IPS-15b (cell line): ENCODE results near the gene CALN1.
"Not testable (repeated sequence)": the region's sequence is repeated elsewhere in the genome, so short reads cannot be mapped to it uniquely, and the experiment has no call there.

Experiments
- H3K27me3 ChIP-seq: one replicate; pipeline ENCODE4 v1.6.1; 2013; ENCODE audit warnings: low read length; ENCODE audit not compliant: control insufficient read depth, insufficient read depth
- H3K36me3 ChIP-seq: one replicate; pipeline ENCODE4 v1.6.1; 2013; ENCODE audit warnings: low read length; ENCODE audit not compliant: control insufficient read depth, insufficient read depth
- H3K4me1 ChIP-seq: one replicate; pipeline ENCODE4 v1.6.1; 2013; ENCODE audit warnings: mild to moderate bottlenecking, low read length; ENCODE audit not compliant: control insufficient read depth, insufficient read depth
- H3K4me3 ChIP-seq: one replicate; pipeline ENCODE4 v1.5.1; 2013; ENCODE audit warnings: low read depth, low read length
- H3K9ac ChIP-seq: one replicate; pipeline ENCODE4 v1.6.1; 2013; ENCODE audit warnings: low read depth, mild to moderate bottlenecking, low read length
- H3K9me3 ChIP-seq: one replicate; pipeline ENCODE4 v1.6.1; 2013; ENCODE audit warnings: mild to moderate bottlenecking, low read length; ENCODE audit not compliant: control insufficient read depth, insufficient read depth

Gene CALN1

GRCh38 chr7:71935674-71936073 is 476.5 kb downstream of the CALN1 start:
- Histone ChIP-seq H3K27me3 (no peaks in the 10 kb centered on the region), H3K4me1 (no peaks in the 10 kb centered on the region), H3K9ac (no peak overlapping the region), H3K9me3 (no peaks in the 10 kb centered on the region), H3K36me3 (no peaks in the 10 kb centered on the region), H3K4me3 (no peak overlapping the region)

- no peak overlapping the region for H3K9ac ChIP-seq
- H3K4me3 ChIP-seq = no peak overlapping the region
- no peaks in the 10 kb centered on the region for H3K27me3 ChIP-seq
- H3K4me1 ChIP-seq = no peaks in the 10 kb centered on the region
- no peaks in the 10 kb centered on the region for H3K9me3 ChIP-seq
- H3K36me3 ChIP-seq = no peaks in the 10 kb centered on the region
Measured at GRCh38 chr7:71933426-71933825, 478.7 kb downstream of the CALN1 start.

GRCh38 chr7:71925663-71926062 is 486.5 kb downstream of the CALN1 start:
- Histone ChIP-seq H3K36me3 (no peaks in the 10 kb centered on the region), H3K4me1 (no peaks in the 10 kb centered on the region), H3K27me3 (no peaks in the 10 kb centered on the region), H3K9ac (no peak overlapping the region), H3K4me3 (no peak overlapping the region), H3K9me3 (no peaks in the 10 kb centered on the region)

GRCh38 chr7:71914204-71914603 is 497.9 kb downstream of the CALN1 start:
- H3K36me3 ChIP-seq, H3K9ac ChIP-seq, H3K27me3 ChIP-seq, H3K4me1 ChIP-seq, H3K9me3 ChIP-seq, H3K4me3 ChIP-seq: not testable (repeated sequence)

- Histone ChIP-seq H3K27me3 (no peaks in the 10 kb centered on the region), H3K4me1 (no peaks in the 10 kb centered on the region), H3K9ac (no peak overlapping the region), H3K36me3 (no peaks in the 10 kb centered on the region), H3K4me3 (no peak overlapping the region), H3K9me3 (no peaks in the 10 kb centered on the region)
Measured at GRCh38 chr7:71912476-71912875, 499.7 kb downstream of the CALN1 start.

- Histone ChIP-seq H3K4me1 (no peaks in the 10 kb centered on the region), H3K36me3 (no peaks in the 10 kb centered on the region), H3K4me3 (no peak overlapping the region), H3K9me3 (no peaks in the 10 kb centered on the region), H3K9ac (no peak overlapping the region), H3K27me3 (no peaks in the 10 kb centered on the region)
Measured at GRCh38 chr7:71911051-71911450, 501.1 kb downstream of the CALN1 start.

GRCh38 chr7:71905821-71906220 is 506.3 kb downstream of the CALN1 start:
- no peaks in the 10 kb centered on the region for H3K4me1 ChIP-seq
- no peaks in the 10 kb centered on the region for H3K36me3 ChIP-seq
- no peak overlapping the region for H3K4me3 ChIP-seq
- H3K9ac ChIP-seq = no peak overlapping the region
- no peaks in the 10 kb centered on the region for H3K27me3 ChIP-seq
- no peaks in the 10 kb centered on the region for H3K9me3 ChIP-seq

GRCh38 chr7:71904484-71904883 is 507.7 kb downstream of the CALN1 start:
- Histone ChIP-seq H3K9ac (no peak overlapping the region), H3K36me3 (no peaks in the 10 kb centered on the region), H3K4me3 (no peak overlapping the region), H3K27me3 (no peaks in the 10 kb centered on the region), H3K4me1 (no peaks in the 10 kb centered on the region), H3K9me3 (no peaks in the 10 kb centered on the region)

GRCh38 chr7:71900556-71900955 is 511.6 kb downstream of the CALN1 start:
- no peaks in the 10 kb centered on the region for H3K4me1 ChIP-seq
- H3K9me3 ChIP-seq = no peaks in the 10 kb centered on the region
- no peak overlapping the region for H3K9ac ChIP-seq
- no peaks in the 10 kb centered on the region for H3K36me3 ChIP-seq
- no peak overlapping the region for H3K4me3 ChIP-seq
- H3K27me3 ChIP-seq = no peaks in the 10 kb centered on the region

- Histone ChIP-seq H3K27me3 (no peaks in the 10 kb centered on the region), H3K9ac (peak overlapping the region; percentile 5), H3K36me3 (no peaks in the 10 kb centered on the region), H3K9me3 (no peaks in the 10 kb centered on the region), H3K4me3 (no peak overlapping the region), H3K4me1 (no peaks in the 10 kb centered on the region)
Measured at GRCh38 chr7:71896535-71896934, 515.6 kb downstream of the CALN1 start.

GRCh38 chr7:71886046-71886445 is 526.1 kb downstream of the CALN1 start:
- Histone ChIP-seq H3K36me3 (no peaks in the 10 kb centered on the region), H3K4me1 (no peaks in the 10 kb centered on the region), H3K4me3 (no peak overlapping the region), H3K9me3 (no peaks in the 10 kb centered on the region), H3K27me3 (no peaks in the 10 kb centered on the region), H3K9ac (no peak overlapping the region)

GRCh38 chr7:71885487-71885886 is 526.7 kb downstream of the CALN1 start:
- no peak overlapping the region for H3K9ac ChIP-seq
- H3K4me3 ChIP-seq = no peak overlapping the region
- H3K4me1 ChIP-seq = no peaks in the 10 kb centered on the region
- H3K36me3 ChIP-seq = no peaks in the 10 kb centered on the region
- no peaks in the 10 kb centered on the region for H3K9me3 ChIP-seq
- H3K27me3 ChIP-seq = no peaks in the 10 kb centered on the region

GRCh38 chr7:71883415-71883814 is 528.7 kb downstream of the CALN1 start:
- H3K36me3 ChIP-seq = no peaks in the 10 kb centered on the region
- no peaks in the 10 kb centered on the region for H3K4me1 ChIP-seq
- no peak overlapping the region for H3K9ac ChIP-seq
- no peaks in the 10 kb centered on the region for H3K9me3 ChIP-seq
- H3K27me3 ChIP-seq = no peaks in the 10 kb centered on the region
- H3K4me3 ChIP-seq = no peak overlapping the region
